SU-DHL-6 (cell line): ENCODE data around the gene CTSS.

Experiments used
- H2AFZ ChIP-seq: fragments of 200-600 bp; sonication (generic); 2 replicates; pipeline ENCODE4 v1.6.1; 2014; ENCODE audit warnings: low read depth, mild to moderate bottlenecking, moderate library complexity, mixed read lengths, antibody characterized with exemption, low read length; ENCODE audit not compliant: severe bottlenecking
- H3F3A ChIP-seq: fragments of 200-600 bp; shearing (Covaris generic); 2 replicates; pipeline ENCODE4 v1.6.0; 2016; ENCODE audit warnings: antibody characterized with exemption, mild to moderate bottlenecking; ENCODE audit not compliant: insufficient read depth
- H3K27ac ChIP-seq: fragments of 200-600 bp; sonication (generic); 2 replicates; pipeline ENCODE4 v1.5.1; 2016; ENCODE audit warnings: low read depth, mild to moderate bottlenecking, low read length, moderate library complexity, mixed read lengths
- H3K27me3 ChIP-seq: fragments of 200-600 bp; sonication (generic), shearing (Covaris generic); 2 replicates; pipeline ENCODE4 v1.6.0; 2014; ENCODE audit warnings: mild to moderate bottlenecking, low read length
- H3K36me3 ChIP-seq: fragments of 200-600 bp; sonication (generic); 2 replicates; pipeline ENCODE4 v1.6.1; 2014; ENCODE audit warnings: mild to moderate bottlenecking, low read length, mixed read lengths
- H3K4me2 ChIP-seq: fragments of 300-600, 200-600 bp; shearing (Covaris generic), sonication (generic); 2 replicates; pipeline ENCODE4 v1.6.0; 2014; ENCODE audit warnings: low read length, low read depth, mild to moderate bottlenecking; ENCODE audit not compliant: poor library complexity, severe bottlenecking
- H3K4me3 ChIP-seq: fragments of 200-600 bp; sonication (generic); 2 replicates; pipeline ENCODE4 v1.5.1; 2014; ENCODE audit warnings: antibody characterized with exemption, low read length, mild to moderate bottlenecking, mixed read lengths; ENCODE audit not compliant: insufficient read depth, poor library complexity, severe bottlenecking
- H3K79me2 ChIP-seq: fragments of 200-600 bp; sonication (generic); 2 replicates; pipeline ENCODE4 v1.6.1; 2014; ENCODE audit warnings: mild to moderate bottlenecking, low read length, moderate library complexity; ENCODE audit not compliant: insufficient read depth
- H3K9ac ChIP-seq: fragments of 200-600 bp; sonication (generic); 2 replicates; pipeline ENCODE4 v1.7.0; 2014; ENCODE audit warnings: mild to moderate bottlenecking, low read length
- H3K9me2 ChIP-seq: fragments of 200-600 bp; sonication (generic); replicated peaks from 2 replicates; pipeline ENCODE4 v1.6.1; 2014; ENCODE audit warnings: low read length; ENCODE audit not compliant: insufficient read depth
- H3K9me3 ChIP-seq: fragments of 200-600 bp; sonication (generic); 2 replicates; pipeline ENCODE4 v1.6.1; 2014; ENCODE audit warnings: low read length, mixed read lengths; ENCODE audit not compliant: insufficient read depth
- H4K20me1 ChIP-seq: fragments of 200-600 bp; sonication (generic); 2 replicates; pipeline ENCODE4 v1.6.1; 2014; ENCODE audit warnings: low read depth, mild to moderate bottlenecking, antibody characterized with exemption, low read length, moderate library complexity, mixed read lengths
- EZH2phosphoT487 ChIP-seq: fragments of 200-600 bp; sonication (generic), shearing (Covaris generic); conservative IDR thresholded peaks from 2 replicates; pipeline ENCODE4 v1.6.1; 2018; ENCODE audit warnings: mild to moderate bottlenecking, antibody characterized with exemption, low read length, moderate library complexity, mixed read lengths
- TF ChIP-seq, protein P1 (sequence below): fragments of 200-600 bp; sonication (generic); IDR thresholded peaks from one replicate; pipeline ENCODE4 v1.5.1; 2017; ENCODE audit warnings: antibody characterized with exemption, mild to moderate bottlenecking, low read length, moderate library complexity; ENCODE audit not compliant: insufficient read depth, poor library complexity, severe bottlenecking

The CTSS gene

DNA sequence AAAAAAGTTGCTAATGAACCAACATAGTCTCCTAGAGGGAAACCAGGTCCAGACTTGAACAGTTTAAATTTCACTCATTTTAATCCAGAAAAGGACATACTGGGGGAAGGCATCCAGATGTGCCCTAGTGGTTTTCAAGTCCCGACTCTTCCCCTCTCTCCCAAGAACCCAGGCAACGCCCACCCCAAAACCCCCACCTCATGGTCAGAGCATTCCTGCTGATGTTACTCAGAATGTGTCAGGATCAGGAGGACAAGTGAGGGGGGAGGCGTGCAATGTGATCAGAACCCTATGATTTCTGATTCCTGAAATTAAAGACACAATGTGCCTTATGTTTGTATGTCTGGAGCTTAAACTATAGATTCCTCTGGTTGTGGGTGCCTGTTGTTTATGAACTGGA, 44.1 kb upstream of the CTSS start:
- Histone ChIP-seq H4K20me1 (no peaks in the 10 kb centered on the region), H2AFZ (no peak overlapping the region), H3F3A (no peaks in the 10 kb centered on the region), H3K27ac (no peak overlapping the region), H3K9me3 (no peaks in the 10 kb centered on the region), H3K27me3 (no peaks in the 10 kb centered on the region), H3K4me3 (no peak overlapping the region), H3K9me2 (no peaks in the 10 kb centered on the region), H3K9ac (no peak overlapping the region), H3K4me2 (no peak overlapping the region), H3K36me3 (no peaks in the 10 kb centered on the region; the same call in 1 of the 2 replicates), H3K79me2 (no peaks in the 10 kb centered on the region)
- no peak for TF ChIP-seq EZH2phosphoT487
- TF ChIP-seq, protein P1, sequence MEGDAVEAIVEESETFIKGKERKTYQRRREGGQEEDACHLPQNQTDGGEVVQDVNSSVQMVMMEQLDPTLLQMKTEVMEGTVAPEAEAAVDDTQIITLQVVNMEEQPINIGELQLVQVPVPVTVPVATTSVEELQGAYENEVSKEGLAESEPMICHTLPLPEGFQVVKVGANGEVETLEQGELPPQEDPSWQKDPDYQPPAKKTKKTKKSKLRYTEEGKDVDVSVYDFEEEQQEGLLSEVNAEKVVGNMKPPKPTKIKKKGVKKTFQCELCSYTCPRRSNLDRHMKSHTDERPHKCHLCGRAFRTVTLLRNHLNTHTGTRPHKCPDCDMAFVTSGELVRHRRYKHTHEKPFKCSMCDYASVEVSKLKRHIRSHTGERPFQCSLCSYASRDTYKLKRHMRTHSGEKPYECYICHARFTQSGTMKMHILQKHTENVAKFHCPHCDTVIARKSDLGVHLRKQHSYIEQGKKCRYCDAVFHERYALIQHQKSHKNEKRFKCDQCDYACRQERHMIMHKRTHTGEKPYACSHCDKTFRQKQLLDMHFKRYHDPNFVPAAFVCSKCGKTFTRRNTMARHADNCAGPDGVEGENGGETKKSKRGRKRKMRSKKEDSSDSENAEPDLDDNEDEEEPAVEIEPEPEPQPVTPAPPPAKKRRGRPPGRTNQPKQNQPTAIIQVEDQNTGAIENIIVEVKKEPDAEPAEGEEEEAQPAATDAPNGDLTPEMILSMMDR = no peak

DNA sequence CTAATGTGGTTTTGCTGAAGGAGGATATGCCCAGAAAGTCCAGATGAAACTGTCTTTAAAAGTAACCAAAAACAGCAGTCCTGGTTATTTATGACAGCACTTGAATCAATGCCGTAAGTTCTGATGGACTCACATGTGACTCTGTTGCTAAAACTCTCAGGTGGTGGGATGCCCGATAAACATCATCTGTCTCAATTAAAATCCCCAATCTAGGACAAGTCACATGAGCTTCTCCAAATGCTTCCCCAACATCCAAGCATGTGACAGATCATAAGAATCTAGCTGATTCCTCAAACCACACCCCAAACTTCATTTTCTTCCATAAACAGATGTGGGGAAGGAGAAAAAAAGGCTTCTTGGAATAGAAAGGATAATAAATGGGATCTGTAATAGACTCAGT, 43.3 kb upstream of the CTSS start:
- Histone ChIP-seq H4K20me1 (no peaks in the 10 kb centered on the region), H3F3A (no peaks in the 10 kb centered on the region), H3K4me3 (no peak overlapping the region), H3K4me2 (no peak overlapping the region), H3K9ac (no peak overlapping the region), H2AFZ (no peak overlapping the region), H3K36me3 (no peaks in the 10 kb centered on the region; the same call in 1 of the 2 replicates), H3K27ac (no peak overlapping the region), H3K9me3 (no peaks in the 10 kb centered on the region), H3K27me3 (no peaks in the 10 kb centered on the region), H3K79me2 (no peaks in the 10 kb centered on the region), H3K9me2 (no peaks in the 10 kb centered on the region)
- no peak for TF ChIP-seq EZH2phosphoT487
- TF ChIP-seq, protein P1 = no peak

DNA sequence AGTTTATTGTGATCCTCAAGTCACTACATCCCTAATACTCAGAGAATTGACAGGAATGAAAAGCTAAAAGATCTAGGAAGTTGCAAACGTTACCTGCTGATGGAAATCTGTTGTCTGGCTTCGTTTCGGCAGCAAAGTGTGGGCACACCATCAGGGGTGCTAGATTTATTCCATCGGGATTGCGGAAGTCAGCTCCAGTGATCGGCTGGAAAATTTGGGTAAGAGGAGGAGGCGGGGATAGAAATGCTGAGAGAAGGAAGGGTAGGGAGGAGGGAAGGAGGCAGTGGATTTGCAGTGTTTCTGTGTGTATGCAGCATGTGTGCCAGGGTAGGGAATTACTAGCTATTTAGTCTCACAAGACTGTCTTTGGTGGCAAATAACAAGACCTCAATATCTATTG, 42.5 kb upstream of the CTSS start, which contains the start of gene CTSK:
TSS of gene CTSK (minus strand) at position 140 of the 400 bp plus-strand sequence. CDS start 1,455 bp downstream, outside the sequence.
- Histone ChIP-seq H3K9ac (no peak within 1 kb of the TSS), H3K27ac (no peak within 1 kb of the TSS), H3K27me3 (no peaks in the 10 kb centered on the region), H3K4me2 (no peak within 1 kb of the TSS), H3K4me3 (no peak within 1 kb of the TSS), H3K79me2 (no peaks in the 10 kb centered on the region), H3K9me3 (no peaks in the 10 kb centered on the region), H4K20me1 (no peaks in the 10 kb centered on the region), H3K36me3 (no peaks in the 10 kb centered on the region; the same call in 1 of the 2 replicates), H3F3A (no peaks in the 10 kb centered on the region), H2AFZ (no peak within 1 kb of the TSS), H3K9me2 (no peaks in the 10 kb centered on the region)
- TF ChIP-seq EZH2phosphoT487 = no peak
- TF ChIP-seq, protein P1 = no peak
